Osteocyte (in vitro differentiated cells): Measurements from ENCODE around the gene CBARP. TPM values are rescaled to one million over a fixed set of nuclear protein-coding genes. Genes with fewer than 3 reads are reported as not detected.

Experiments
- DNase-seq: peaks from one replicate; pipeline ENCODE4 v3.0.0; 2021; ENCODE audit warnings: mixed read lengths; ENCODE audit not compliant: unreplicated experiment; ENCODE audit errors: extremely low spot score
- H3K27ac Mint-ChIP-seq: one replicate; pipeline ENCODE4 v1.8.0; 2021; ENCODE audit warnings: mild to moderate bottlenecking, mixed read lengths; ENCODE audit not compliant: unreplicated experiment
- H3K27me3 Mint-ChIP-seq: one replicate; pipeline ENCODE4 v1.8.0; 2021; ENCODE audit warnings: mixed read lengths; ENCODE audit not compliant: unreplicated experiment
- H3K36me3 Mint-ChIP-seq: one replicate; pipeline ENCODE4 v1.8.0; 2021; ENCODE audit warnings: mixed read lengths; ENCODE audit not compliant: unreplicated experiment
- H3K4me1 Mint-ChIP-seq: one replicate; pipeline ENCODE4 v1.8.0; 2021; ENCODE audit warnings: mixed read lengths; ENCODE audit not compliant: unreplicated experiment
- H3K4me3 Mint-ChIP-seq: one replicate; pipeline ENCODE4 v1.8.0; 2021; ENCODE audit warnings: mild to moderate bottlenecking, moderate library complexity, mixed read lengths; ENCODE audit not compliant: unreplicated experiment
- H3K9me3 Mint-ChIP-seq: one replicate; pipeline ENCODE4 v1.8.0; 2021; ENCODE audit warnings: mixed read lengths; ENCODE audit not compliant: unreplicated experiment
- total RNA-seq: library from RNA; stranded (reverse); gene quantifications from 2 replicates; pipeline ENCODE4 v1.2.1, GENCODE V29; 2021
- TF ChIP-seq, protein P1 (sequence below): fragments of 200-600 bp; sonication (generic); IDR thresholded peaks from 2 replicates; pipeline ENCODE4 v1.5.0; 2021; ENCODE audit warnings: antibody characterized with exemption, mild to moderate bottlenecking, moderate library complexity

CBARP gene
- total RNA-seq, 1 donor from 2014 or later = 6.9 TPM

DNA sequence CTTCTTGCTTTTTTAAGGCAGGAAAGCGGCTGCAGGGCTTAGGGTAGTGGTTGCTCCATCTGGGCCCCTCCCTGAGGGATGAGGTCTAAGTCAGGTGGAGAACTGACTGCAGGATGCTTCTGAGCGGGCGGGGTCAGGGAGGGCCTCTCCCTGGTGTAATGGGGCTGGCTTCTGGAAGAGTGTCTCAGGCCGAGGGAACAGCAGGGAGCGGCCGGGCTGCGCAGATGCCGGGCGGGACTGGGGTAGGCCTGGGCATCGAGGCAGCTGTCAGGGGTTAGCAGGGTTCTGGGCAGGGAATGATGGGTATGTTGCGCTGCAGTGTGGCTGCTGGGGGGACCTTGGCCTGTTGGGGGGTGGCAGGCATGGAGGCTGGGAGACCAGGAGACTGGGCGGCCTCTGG is 40.3 kb upstream of the CBARP start:
- Mint-ChIP-seq H3K27ac (peak overlapping the region; percentile 18), H3K4me1 (peaks cover 20% of the 10 kb centered on the region)
- TF ChIP-seq, protein P1, sequence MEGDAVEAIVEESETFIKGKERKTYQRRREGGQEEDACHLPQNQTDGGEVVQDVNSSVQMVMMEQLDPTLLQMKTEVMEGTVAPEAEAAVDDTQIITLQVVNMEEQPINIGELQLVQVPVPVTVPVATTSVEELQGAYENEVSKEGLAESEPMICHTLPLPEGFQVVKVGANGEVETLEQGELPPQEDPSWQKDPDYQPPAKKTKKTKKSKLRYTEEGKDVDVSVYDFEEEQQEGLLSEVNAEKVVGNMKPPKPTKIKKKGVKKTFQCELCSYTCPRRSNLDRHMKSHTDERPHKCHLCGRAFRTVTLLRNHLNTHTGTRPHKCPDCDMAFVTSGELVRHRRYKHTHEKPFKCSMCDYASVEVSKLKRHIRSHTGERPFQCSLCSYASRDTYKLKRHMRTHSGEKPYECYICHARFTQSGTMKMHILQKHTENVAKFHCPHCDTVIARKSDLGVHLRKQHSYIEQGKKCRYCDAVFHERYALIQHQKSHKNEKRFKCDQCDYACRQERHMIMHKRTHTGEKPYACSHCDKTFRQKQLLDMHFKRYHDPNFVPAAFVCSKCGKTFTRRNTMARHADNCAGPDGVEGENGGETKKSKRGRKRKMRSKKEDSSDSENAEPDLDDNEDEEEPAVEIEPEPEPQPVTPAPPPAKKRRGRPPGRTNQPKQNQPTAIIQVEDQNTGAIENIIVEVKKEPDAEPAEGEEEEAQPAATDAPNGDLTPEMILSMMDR = no peak

DNA sequence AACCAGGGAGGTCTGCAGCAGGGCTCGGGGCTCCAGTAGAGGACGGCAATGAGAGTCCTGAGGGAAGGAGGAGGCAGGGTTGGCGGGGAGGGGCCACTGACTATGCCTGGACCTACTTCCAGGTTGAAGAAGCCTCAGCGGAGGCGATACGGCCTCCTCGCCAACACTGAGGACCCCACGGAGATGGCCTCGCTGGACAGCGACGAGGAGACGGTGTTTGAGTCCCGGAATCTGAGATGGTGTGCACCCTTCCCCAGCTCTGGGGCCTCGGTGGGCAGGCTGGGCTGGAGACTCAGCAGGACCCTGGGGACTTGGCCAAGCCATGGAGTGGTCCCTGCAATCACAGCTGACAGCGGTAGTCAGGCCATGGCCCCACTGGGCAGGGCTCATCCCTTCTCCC is 39.3 kb upstream of the CBARP start:
- H3K4me1 Mint-ChIP-seq = peaks cover 27% of the 10 kb centered on the region
- DNase-seq = no peak
- TF ChIP-seq, protein P1 = no peak
- no peaks in the 10 kb centered on the region for H3K9me3 Mint-ChIP-seq
- H3K27ac Mint-ChIP-seq = peak overlapping the region; percentile 59
- peak overlapping the region; percentile 74 for H3K4me3 Mint-ChIP-seq
- peaks cover 22% of the 10 kb centered on the region for H3K36me3 Mint-ChIP-seq
- no peaks in the 10 kb centered on the region for H3K27me3 Mint-ChIP-seq

More for the DNA sequence above, 40.3 kb upstream of the CBARP start:
- H3K36me3 Mint-ChIP-seq = peaks cover 14% of the 10 kb centered on the region
- no peak for DNase-seq
- H3K4me3 Mint-ChIP-seq = no peak overlapping the region
- H3K9me3 Mint-ChIP-seq = no peaks in the 10 kb centered on the region
- H3K27me3 Mint-ChIP-seq = no peaks in the 10 kb centered on the region

DNA sequence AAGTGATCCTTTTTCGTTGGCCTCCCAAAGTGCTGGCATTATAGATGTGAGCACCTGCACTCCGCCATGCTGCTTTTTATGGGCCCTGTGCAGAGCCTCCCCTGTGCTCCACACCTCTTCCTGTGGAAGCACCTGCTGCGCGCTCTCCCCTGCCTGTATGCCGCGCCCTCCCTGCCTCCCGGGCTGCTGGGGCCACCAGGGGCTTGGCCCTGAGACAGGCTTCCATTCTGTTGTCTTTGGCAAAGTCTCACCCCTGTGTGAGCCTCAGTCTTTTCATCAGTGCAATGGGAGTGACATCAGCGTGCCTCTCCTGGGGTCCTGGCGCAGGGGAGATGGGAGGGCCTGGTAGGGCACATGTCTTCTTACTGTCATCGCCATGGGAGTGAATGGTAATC is 38.8 kb upstream of the CBARP start:
- Mint-ChIP-seq H3K4me1 (peaks cover 31% of the 10 kb centered on the region), H3K9me3 (no peaks in the 10 kb centered on the region), H3K27ac (peak overlapping the region; percentile 59), H3K36me3 (peaks cover 26% of the 10 kb centered on the region), H3K27me3 (no peaks in the 10 kb centered on the region), H3K4me3 (peak overlapping the region; percentile 74)
- TF ChIP-seq, protein P1 = no peak
- no peak for DNase-seq

DNA sequence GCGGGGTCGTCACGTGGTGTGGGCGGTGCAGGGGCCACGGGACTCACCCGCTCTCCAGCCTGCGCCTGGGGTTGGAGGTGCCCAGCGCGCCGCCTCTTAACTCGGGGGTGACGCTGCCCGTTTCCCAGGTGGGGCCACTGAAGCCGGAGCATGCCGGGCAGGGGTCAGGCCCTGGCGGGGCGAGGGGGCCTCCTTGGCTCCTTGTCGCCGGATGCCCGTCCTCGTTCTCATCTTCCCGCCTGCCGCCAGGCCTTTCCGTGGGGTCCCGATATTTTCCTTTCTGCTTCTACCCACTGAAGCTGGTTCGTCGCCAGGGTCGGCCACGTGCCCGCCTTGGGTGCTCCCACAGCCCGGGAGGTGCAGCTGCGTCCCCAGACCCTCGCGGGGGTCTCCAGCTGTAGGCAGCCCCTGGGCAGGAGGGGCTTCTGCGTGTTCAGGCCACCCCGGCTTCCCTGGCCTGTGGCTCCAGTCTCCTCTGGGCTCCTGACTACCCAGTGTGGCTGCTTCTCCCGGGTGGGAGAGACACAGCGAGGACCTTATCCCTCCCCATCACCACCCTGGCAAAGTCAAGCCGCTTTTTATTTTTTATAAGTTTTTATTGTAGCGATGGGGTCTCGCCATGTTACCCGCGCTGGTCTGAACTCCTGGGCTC is 38.3 kb upstream of the CBARP start:
- Mint-ChIP-seq H3K9me3 (no peaks in the 10 kb centered on the region), H3K27me3 (no peaks in the 10 kb centered on the region), H3K36me3 (peaks cover 30% of the 10 kb centered on the region), H3K27ac (peak overlapping the region; percentile 87), H3K4me1 (peaks cover 36% of the 10 kb centered on the region), H3K4me3 (peak overlapping the region; percentile 74)
- TF ChIP-seq, protein P1 = no peak
- no peak for DNase-seq

DNA sequence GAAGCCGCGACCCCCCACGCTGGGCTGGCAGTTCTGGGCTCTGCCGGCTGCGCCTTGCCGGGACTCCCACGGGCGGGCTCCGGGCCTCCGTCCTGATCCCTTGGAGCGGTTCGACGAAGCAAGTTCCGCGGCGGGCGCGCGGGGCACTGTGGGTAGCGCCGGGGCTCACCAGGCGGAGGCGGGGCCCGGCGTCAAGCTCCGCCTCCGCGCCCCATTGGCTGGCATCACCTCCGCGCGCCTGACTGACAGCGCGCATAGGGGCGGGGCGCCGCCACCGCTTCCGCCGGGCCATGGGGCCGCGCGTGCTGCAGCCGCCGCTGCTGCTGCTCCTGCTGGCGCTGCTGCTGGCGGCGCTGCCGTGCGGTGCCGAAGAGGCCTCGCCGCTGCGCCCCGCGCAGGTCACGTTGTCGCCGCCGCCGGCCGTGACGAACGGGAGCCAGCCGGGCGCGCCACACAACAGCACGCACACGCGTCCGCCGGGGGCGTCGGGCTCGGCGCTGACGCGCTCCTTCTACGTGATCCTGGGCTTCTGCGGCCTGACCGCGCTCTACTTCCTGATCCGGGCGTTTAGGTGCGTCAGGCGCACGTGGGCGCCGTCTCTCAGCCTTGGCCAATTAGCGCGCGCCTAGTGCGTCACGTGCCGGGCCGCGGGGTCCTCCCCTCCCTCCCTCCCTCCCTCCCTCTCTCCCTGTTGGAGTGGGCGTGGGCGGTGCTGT is 37.6 kb upstream of the CBARP start, which contains the start of gene FAM174C:
Gene FAM174C, plus strand, starts transcription at position 271 of the 716 bp plus-strand sequence. Its CDS starts 20 bp downstream, at position 291.
- peak within 1 kb of the TSS; percentile 74 for H3K4me3 Mint-ChIP-seq
- TF ChIP-seq, protein P1 = no peak

More for the DNA sequence above, 37.6 kb upstream of the CBARP start, which contains the start of gene FAM174C:
- peaks cover 34% of the 10 kb centered on the region for H3K36me3 Mint-ChIP-seq
- peak within 1 kb of the TSS; percentile 87 for H3K27ac Mint-ChIP-seq
- no peaks in the 10 kb centered on the region for H3K27me3 Mint-ChIP-seq
- peak; percentile 97 for DNase-seq
- peaks cover 43% of the 10 kb centered on the region for H3K4me1 Mint-ChIP-seq
- H3K9me3 Mint-ChIP-seq = no peaks in the 10 kb centered on the region
